Gastrocnemius medialis (tissue), 4 donors: ENCODE measurements around the gene EPB41L4A. TPM values are rescaled to one million over a fixed set of nuclear protein-coding genes. Genes with fewer than 3 reads are reported as not detected.

Source experiments
- ATAC-seq, 2 donors: fragments of 150-250 bp; one replicate each; pipeline ENCODE4 v1.9.1; 2016
- DNase-seq, 2 donors: peaks; one replicate each; pipeline ENCODE4 v3.0.0-alpha.2; 2019
- H3K27ac ChIP-seq, 4 donors: fragments of 200-600 bp; sonication (generic); 1 replicate in 1 of 4; 2 replicates in 3 of 4; pipeline ENCODE4 v1.5.1; 2016 to 2018; ENCODE audit warnings: mild to moderate bottlenecking in 2 of 4, moderate library complexity in 1 of 4
- H3K27me3 ChIP-seq, 3 donors: fragments of 200-600 bp; sonication (generic) in 2 of 3; 1 replicate in 1 of 3; 2 replicates in 2 of 3; pipeline versions ENCODE4 v1.5.1 to v1.6.0; 2016 to 2019; ENCODE audit warnings: mild to moderate bottlenecking in 1 of 3, moderate library complexity in 1 of 3
- H3K36me3 ChIP-seq, 2 donors: fragments of 200-600 bp; sonication (generic) in 1 of 2; one replicate each; pipeline ENCODE4 v1.5.1; 2017 to 2018
- H3K4me1 ChIP-seq, 2 donors: fragments of 200-600 bp; sonication (generic) in 1 of 2; one replicate each; pipeline ENCODE4 v1.5.1; 2016 to 2017; ENCODE audit warnings: mild to moderate bottlenecking in 2 of 2
- H3K4me3 ChIP-seq, 4 donors: fragments of 200-600 bp; sonication (generic) in 3 of 4; 1 replicate in 1 of 4; 2 replicates in 3 of 4; pipeline ENCODE4 v1.5.1; 2016 to 2019; ENCODE audit warnings: mild to moderate bottlenecking in 2 of 4
- H3K9me3 ChIP-seq, 3 donors: fragments of 200-600 bp; sonication (generic) in 2 of 3; 1 replicate in 1 of 3; 2 replicates in 2 of 3; pipeline ENCODE4 v1.5.1; 2016 to 2019
- POLR2A ChIP-seq, 2 donors: fragments of 450-650 bp; IDR thresholded peaks; one replicate each; pipeline ENCODE4 v1.6.1; 2017; ENCODE audit warnings: antibody characterized with exemption in 2 of 2, mild to moderate bottlenecking in 2 of 2, moderate library complexity in 2 of 2
- in situ Hi-C, 4 donors: fragments of 200-750 bp; cut with MboI; loops; one replicate each; pipeline versions ENCODE4 v1.15.0 to v1.8.0; 2017; ENCODE audit warnings: low sequenced_read_pairs in 4 of 4
- intact Hi-C: fragments of 100-400 bp; cut with DNase I; formaldehyde crosslinking; loops from one replicate; pipeline ENCODE4 v1.15.1; 2023; ENCODE audit warnings: low total_unique reads
- total RNA-seq, 4 donors: library from RNA; depleted of rRNA; stranded (reverse); fragments of >200 nt; gene quantifications; one replicate each; pipeline versions ENCODE4 v1.1.0 to v1.2.3, GENCODE V29; 2016
- TF ChIP-seq, protein P1 (sequence below), 5 experiments: fragments of 450-650 bp in 3 of 5; fragments of 200-600 bp in 2 of 5; sonication (generic) in 2 of 5; IDR thresholded peaks in 4 of 5; conservative IDR thresholded peaks in 1 of 5; 1 replicate in 4 of 5; 2 replicates in 1 of 5; pipeline ENCODE4 v1.5.1; 2016 to 2019; ENCODE audit warnings: antibody characterized with exemption in 5 of 5, mild to moderate bottlenecking in 3 of 5, moderate library complexity in 3 of 5

EPB41L4A gene
- total RNA-seq, 4 donors from 2014 or later, result 1.8 to 10.6 (median 3.8) TPM

DNA sequence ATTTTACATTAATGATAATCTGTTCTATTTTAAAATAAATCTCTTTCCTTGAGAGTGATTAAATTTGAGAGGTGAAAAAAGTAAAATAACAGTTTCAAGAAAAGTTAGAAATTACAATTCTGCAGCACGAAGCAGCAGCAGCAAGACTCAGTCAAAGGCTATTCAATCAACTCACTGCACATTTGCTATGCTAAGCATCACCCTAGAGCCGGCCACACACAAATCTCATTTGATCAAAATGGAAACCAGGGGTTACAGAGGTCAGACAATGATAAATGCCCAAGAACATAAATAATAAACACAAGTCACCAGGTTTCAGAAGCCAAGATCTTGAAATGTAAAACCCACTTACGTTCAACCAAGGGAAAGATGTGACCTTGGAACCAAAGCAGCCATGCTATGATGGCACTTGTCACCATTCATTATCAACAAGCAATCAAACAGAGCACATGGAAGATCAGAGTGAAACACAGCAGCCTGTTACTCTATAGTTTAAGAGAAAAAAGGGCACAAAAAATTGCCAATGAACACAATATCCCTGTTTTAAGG is 136.0 kb downstream of the EPB41L4A start:
- intact Hi-C loops, result no loop called here
- no peak for ATAC-seq
- in situ Hi-C loops, result no loop called here

GRCh38 chr5:112279082-112279481 is 140.0 kb downstream of the EPB41L4A start:
- TF ChIP-seq POLR2A (IDR thresholded peaks at IDR 0.05), result no peak
- TF ChIP-seq, protein P1, sequence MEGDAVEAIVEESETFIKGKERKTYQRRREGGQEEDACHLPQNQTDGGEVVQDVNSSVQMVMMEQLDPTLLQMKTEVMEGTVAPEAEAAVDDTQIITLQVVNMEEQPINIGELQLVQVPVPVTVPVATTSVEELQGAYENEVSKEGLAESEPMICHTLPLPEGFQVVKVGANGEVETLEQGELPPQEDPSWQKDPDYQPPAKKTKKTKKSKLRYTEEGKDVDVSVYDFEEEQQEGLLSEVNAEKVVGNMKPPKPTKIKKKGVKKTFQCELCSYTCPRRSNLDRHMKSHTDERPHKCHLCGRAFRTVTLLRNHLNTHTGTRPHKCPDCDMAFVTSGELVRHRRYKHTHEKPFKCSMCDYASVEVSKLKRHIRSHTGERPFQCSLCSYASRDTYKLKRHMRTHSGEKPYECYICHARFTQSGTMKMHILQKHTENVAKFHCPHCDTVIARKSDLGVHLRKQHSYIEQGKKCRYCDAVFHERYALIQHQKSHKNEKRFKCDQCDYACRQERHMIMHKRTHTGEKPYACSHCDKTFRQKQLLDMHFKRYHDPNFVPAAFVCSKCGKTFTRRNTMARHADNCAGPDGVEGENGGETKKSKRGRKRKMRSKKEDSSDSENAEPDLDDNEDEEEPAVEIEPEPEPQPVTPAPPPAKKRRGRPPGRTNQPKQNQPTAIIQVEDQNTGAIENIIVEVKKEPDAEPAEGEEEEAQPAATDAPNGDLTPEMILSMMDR (IDR thresholded peaks at IDR 0.05 in 4 of 5, conservative IDR thresholded peaks at IDR 0.05 in 1 of 5), result no peak
- no peaks in the 10 kb centered on the region for H3K27me3 ChIP-seq
- in situ Hi-C loops (no loop called here), intact Hi-C loops (no loop called here)
- no peaks in the 10 kb centered on the region for H3K4me1 ChIP-seq
- H3K9me3 ChIP-seq, result no peaks in the 10 kb centered on the region
- no peak overlapping the region for H3K4me3 ChIP-seq
- no peak overlapping the region for H3K27ac ChIP-seq
- DNase-seq, result no peak
- no peak for ATAC-seq
- H3K36me3 ChIP-seq, result no peaks in the 10 kb centered on the region

More for the DNA sequence above, 136.0 kb downstream of the EPB41L4A start:
- no peak overlapping the region for H3K27ac ChIP-seq
- no peaks in the 10 kb centered on the region for H3K36me3 ChIP-seq
- DNase-seq, result no peak
- H3K9me3 ChIP-seq, result no peaks in the 10 kb centered on the region
- H3K27me3 ChIP-seq, result no peaks in the 10 kb centered on the region
- H3K4me3 ChIP-seq, result no peak overlapping the region
- no peaks in the 10 kb centered on the region for H3K4me1 ChIP-seq
- no peak for TF ChIP-seq POLR2A (IDR thresholded peaks at IDR 0.05)
- TF ChIP-seq, protein P1 (IDR thresholded peaks at IDR 0.05 in 4 of 5, conservative IDR thresholded peaks at IDR 0.05 in 1 of 5), result no peak

- intact Hi-C loops (no loop called here), in situ Hi-C loops (no loop called here)
- no peaks in the 10 kb centered on the region for H3K27me3 ChIP-seq
- H3K4me1 ChIP-seq, result no peaks in the 10 kb centered on the region
- DNase-seq, result no peak
- no peaks in the 10 kb centered on the region for H3K9me3 ChIP-seq
- no peaks in the 10 kb centered on the region for H3K36me3 ChIP-seq
- no peak for ATAC-seq
- TF ChIP-seq POLR2A (IDR thresholded peaks at IDR 0.05), result no peak
- TF ChIP-seq, protein P1 (IDR thresholded peaks at IDR 0.05 in 4 of 5, conservative IDR thresholded peaks at IDR 0.05 in 1 of 5), result no peak
- no peak overlapping the region for H3K27ac ChIP-seq
- H3K4me3 ChIP-seq, result no peak overlapping the region
These were observed 142.1 kb downstream of the EPB41L4A start for GRCh38 chr5:112276991-112277390.

GRCh38 chr5:112275671-112276070 is 143.4 kb downstream of the EPB41L4A start:
- H3K27me3 ChIP-seq, result no peaks in the 10 kb centered on the region
- H3K9me3 ChIP-seq, result no peaks in the 10 kb centered on the region
- TF ChIP-seq, protein P1 (IDR thresholded peaks at IDR 0.05 in 4 of 5, conservative IDR thresholded peaks at IDR 0.05 in 1 of 5), result no peak
- no peak for TF ChIP-seq POLR2A (IDR thresholded peaks at IDR 0.05)
- DNase-seq, result no peak
- no peak overlapping the region for H3K27ac ChIP-seq
- no peak overlapping the region for H3K4me3 ChIP-seq
- no peaks in the 10 kb centered on the region for H3K36me3 ChIP-seq
- H3K4me1 ChIP-seq, result peaks cover 0 to 5% of the 10 kb centered on the region in 2 donors
- in situ Hi-C loops, result no loop called here
- intact Hi-C loops, result no loop called here
- ATAC-seq, result no peak
